HepG2 (cell line): Measurements from ENCODE around the gene FBXO9.

Experiments used
- ELK4 ChIP-seq: sonication (generic); formaldehyde crosslinking; IDR thresholded peaks from 2 replicates; pipeline ENCODE4 v1.9.0; 2021; ENCODE audit warnings: missing genetic modification reagents, borderline replicate concordance
- GFI1 ChIP-seq: sonication (generic); formaldehyde crosslinking; IDR thresholded peaks from 2 replicates; pipeline ENCODE4 v1.5.0; 2020; ENCODE audit warnings: missing genetic modification reagents, mild to moderate bottlenecking, borderline replicate concordance
- GLMP ChIP-seq: sonication (generic); formaldehyde crosslinking; IDR thresholded peaks from 2 replicates; pipeline ENCODE4 v1.9.0; 2021; ENCODE audit warnings: missing genetic modification reagents, mild to moderate bottlenecking, borderline replicate concordance
- GTF2F1 ChIP-seq: fragments of 150-350 bp; IDR thresholded peaks from 2 replicates; pipeline ENCODE4 v1.6.1; 2014; ENCODE audit warnings: low read length
- HOXA7 ChIP-seq: sonication (generic); formaldehyde crosslinking; IDR thresholded peaks from 2 replicates; pipeline ENCODE4 v1.8.1; 2022; ENCODE audit warnings: mild to moderate bottlenecking, missing genetic modification reagents, moderate library complexity
- JARID2 ChIP-seq: sonication (generic); formaldehyde crosslinking; IDR thresholded peaks from 2 replicates; pipeline ENCODE4 v1.8.1; 2023; ENCODE audit warnings: missing genetic modification reagents, inconsistent platforms; ENCODE audit not compliant: insufficient replicate concordance
- KMT2A ChIP-seq: sonication (generic); formaldehyde crosslinking; IDR thresholded peaks from 2 replicates; pipeline ENCODE4 v1.4.0; 2020; ENCODE audit warnings: missing genetic modification reagents
- MXI1 ChIP-seq: IDR thresholded peaks from 3 replicates; pipeline ENCODE4 v1.6.1; 2012; ENCODE audit warnings: low read depth, low read length, inconsistent platforms, borderline replicate concordance
- SIN3A ChIP-seq: IDR thresholded peaks from 2 replicates; pipeline ENCODE4 v1.6.1; 2011; ENCODE audit warnings: low read depth, mild to moderate bottlenecking, control low read depth, low read length, borderline replicate concordance
- SIX4 ChIP-seq: sonication (generic); formaldehyde crosslinking; IDR thresholded peaks from 2 replicates; pipeline ENCODE4 v1.4.0; 2020; ENCODE audit warnings: missing genetic modification reagents
- SP140L ChIP-seq: sonication (generic); formaldehyde crosslinking; IDR thresholded peaks from 2 replicates; pipeline ENCODE4 v1.4.0; 2020; ENCODE audit warnings: missing genetic modification reagents, borderline replicate concordance
- ZNF513 ChIP-seq: sonication (generic); formaldehyde crosslinking; conservative IDR thresholded peaks from 2 replicates; pipeline ENCODE4 v1.5.0; 2020; ENCODE audit warnings: missing genetic modification reagents
- TF ChIP-seq, protein P1 (sequence below): sonication (generic); formaldehyde crosslinking; IDR thresholded peaks from 2 replicates; pipeline ENCODE4 v1.5.0; 2020; ENCODE audit warnings: mild to moderate bottlenecking, missing genetic modification reagents, moderate library complexity

DNA sequence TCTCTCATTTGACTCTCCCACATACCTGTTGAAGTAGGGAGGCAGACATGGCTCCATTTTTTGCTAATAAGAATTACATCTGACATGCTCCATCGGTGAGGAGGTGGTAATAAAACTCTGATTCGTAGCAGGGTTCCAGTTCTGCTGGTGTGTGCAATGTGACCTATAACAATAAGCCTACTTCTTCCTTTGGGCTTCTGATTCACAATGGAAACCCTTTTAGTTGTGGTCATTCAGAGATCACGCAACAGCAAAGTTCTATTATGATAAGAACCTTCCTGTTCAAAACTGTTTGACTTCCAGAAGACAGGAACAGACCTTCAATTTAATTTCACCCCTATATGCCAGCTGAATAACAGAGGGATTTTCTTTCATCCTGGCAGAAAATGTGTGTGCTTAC is 38.7 kb upstream of the FBXO9 start:
- TF ChIP-seq SIN3A = no peak
- no peak for TF ChIP-seq MXI1
- no peak for TF ChIP-seq SP140L (CRISPR knock-in tag)
- no peak for TF ChIP-seq KMT2A (CRISPR knock-in tag)
- TF ChIP-seq, protein P1, sequence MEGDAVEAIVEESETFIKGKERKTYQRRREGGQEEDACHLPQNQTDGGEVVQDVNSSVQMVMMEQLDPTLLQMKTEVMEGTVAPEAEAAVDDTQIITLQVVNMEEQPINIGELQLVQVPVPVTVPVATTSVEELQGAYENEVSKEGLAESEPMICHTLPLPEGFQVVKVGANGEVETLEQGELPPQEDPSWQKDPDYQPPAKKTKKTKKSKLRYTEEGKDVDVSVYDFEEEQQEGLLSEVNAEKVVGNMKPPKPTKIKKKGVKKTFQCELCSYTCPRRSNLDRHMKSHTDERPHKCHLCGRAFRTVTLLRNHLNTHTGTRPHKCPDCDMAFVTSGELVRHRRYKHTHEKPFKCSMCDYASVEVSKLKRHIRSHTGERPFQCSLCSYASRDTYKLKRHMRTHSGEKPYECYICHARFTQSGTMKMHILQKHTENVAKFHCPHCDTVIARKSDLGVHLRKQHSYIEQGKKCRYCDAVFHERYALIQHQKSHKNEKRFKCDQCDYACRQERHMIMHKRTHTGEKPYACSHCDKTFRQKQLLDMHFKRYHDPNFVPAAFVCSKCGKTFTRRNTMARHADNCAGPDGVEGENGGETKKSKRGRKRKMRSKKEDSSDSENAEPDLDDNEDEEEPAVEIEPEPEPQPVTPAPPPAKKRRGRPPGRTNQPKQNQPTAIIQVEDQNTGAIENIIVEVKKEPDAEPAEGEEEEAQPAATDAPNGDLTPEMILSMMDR (CRISPR knock-in tag) = no peak
- no peak for TF ChIP-seq ELK4 (CRISPR knock-in tag)
- no peak for TF ChIP-seq GFI1 (CRISPR knock-in tag)
- no peak for TF ChIP-seq GTF2F1
- no peak for TF ChIP-seq SIX4 (CRISPR knock-in tag)
- no peak for TF ChIP-seq HOXA7 (CRISPR knock-in tag)
- TF ChIP-seq JARID2 (CRISPR knock-in tag) = no peak
- no peak for TF ChIP-seq GLMP (CRISPR knock-in tag)
- no peak for TF ChIP-seq ZNF513 (CRISPR knock-in tag)
